Left ventricle myocardium superior (tissue), 1 donor: ENCODE results near the gene NHLRC4. TPM values are rescaled to one million over a fixed set of nuclear protein-coding genes. Genes with fewer than 3 reads are reported as not detected.
A peak's percentile ranks its signal among the peaks of the same experiment; 100 is the strongest.

Experiments used
- ATAC-seq: fragments of 200-7000 bp; cut with Tn5 transposase; one replicate; pipeline ENCODE4 v1.9.1; 2020; ENCODE audit warnings: mild to moderate bottlenecking, moderate library complexity
- DNase-seq: peaks from one replicate; pipeline ENCODE4 v3.0.0-alpha.2; 2020
- intact Hi-C: fragments of 100-400 bp; cut with micrococcal nuclease; formaldehyde crosslinking; loops from one replicate; pipeline ENCODE4 v1.11.0; 2022
- total RNA-seq: library from RNA; stranded (reverse); fragmentation: NEBNext Ultra II Directional; extraction: Animal tissue kit (Norgen Biotek cat#: 25700); gene quantifications from one replicate; pipeline ENCODE4 v1.2.1, GENCODE V29; 2021
- donor health status: DM: no; HTN: yes; CAD: no; lungs with severe emphysema.

Gene NHLRC4
- total RNA-seq, 1 donor from 2014 or later = 0.52 TPM

- ATAC-seq (no peak), DNase-seq (no peak)
- intact Hi-C loops = no loop called here
Measured at GRCh38 chr16:549544-550263, 17.1 kb upstream of the NHLRC4 start.

- DNase-seq = no peak
- intact Hi-C loops = no loop called here
Measured at GRCh38 chr16:551210-551609, 15.6 kb upstream of the NHLRC4 start.

GRCh38 chr16:552171-552570, 14.6 kb upstream of the NHLRC4 start:
- intact Hi-C loops = no loop called here
- DNase-seq (no peak), ATAC-seq (no peak)

More at GRCh38 chr16:551210-551609, 15.6 kb upstream of the NHLRC4 start:
- no peak for ATAC-seq

- intact Hi-C loops = no loop called here
- ATAC-seq (no peak), DNase-seq (no peak)
Measured at GRCh38 chr16:553601-554296, 13.1 kb upstream of the NHLRC4 start.

GRCh38 chr16:554297-554621, 12.5 kb upstream of the NHLRC4 start:
- intact Hi-C loops = no loop called here
- ATAC-seq = no peak
- no peak for DNase-seq

GRCh38 chr16:554640-555365, 12.0 kb upstream of the NHLRC4 start:
- ATAC-seq (no peak), DNase-seq (no peak)
- intact Hi-C loops = no loop called here

- DNase-seq (no peak), ATAC-seq (no peak)
- intact Hi-C loops = no loop called here
Measured at GRCh38 chr16:555528-556473, 11.0 kb upstream of the NHLRC4 start.

- DNase-seq (no peak), ATAC-seq (no peak)
- intact Hi-C loops = no loop called here
Measured at GRCh38 chr16:556474-557173, 10.2 kb upstream of the NHLRC4 start.

- intact Hi-C loops = no loop called here
- DNase-seq (no peak), ATAC-seq (no peak)
Measured at GRCh38 chr16:557463-558297, 9.1 kb upstream of the NHLRC4 start.

- ATAC-seq (peak; percentile 61), DNase-seq (peak; percentile 62)
- intact Hi-C loops = no loop called here
Measured at GRCh38 chr16:558298-559020, 8.3 kb upstream of the NHLRC4 start.

GRCh38 chr16:559021-559380, 7.8 kb upstream of the NHLRC4 start:
- ATAC-seq = no peak
- intact Hi-C loops = no loop called here
- no peak for DNase-seq

GRCh38 chr16:559411-560203, 7.2 kb upstream of the NHLRC4 start:
- ATAC-seq (no peak), DNase-seq (no peak)
- intact Hi-C loops = no loop called here

- ATAC-seq = no peak
Measured at GRCh38 chr16:560204-560700, 6.6 kb upstream of the NHLRC4 start, which contains the start of gene PRR35. PRR35 (plus strand) TSS chr16:560394; CDS start chr16:563295, 2,901 bp downstream.

GRCh38 chr16:560701-561412, 5.9 kb upstream of the NHLRC4 start:
- ATAC-seq (no peak), DNase-seq (no peak)
- intact Hi-C loops = no loop called here

More at GRCh38 chr16:560204-560700, 6.6 kb upstream of the NHLRC4 start, which contains the start of gene PRR35:
- intact Hi-C loops = no loop called here
- DNase-seq = no peak

GRCh38 chr16:561413-561794, 5.4 kb upstream of the NHLRC4 start:
- intact Hi-C loops = no loop called here
- ATAC-seq = no peak
- DNase-seq = no peak
